Measurements from ENCODE around the gene WDPCP. TPM values are rescaled to one million over a fixed set of nuclear protein-coding genes. Genes with fewer than 3 reads are reported as not detected.
A peak's percentile ranks its signal among the peaks of the same experiment; 100 is the strongest.

Gene WDPCP
- total and polyA plus RNA-seq, 2 of the 13 experiments (the other 11 are each of a cell fraction or from before 2014, with no cell fraction given): 2.9 to 5.2 TPM

DNA sequence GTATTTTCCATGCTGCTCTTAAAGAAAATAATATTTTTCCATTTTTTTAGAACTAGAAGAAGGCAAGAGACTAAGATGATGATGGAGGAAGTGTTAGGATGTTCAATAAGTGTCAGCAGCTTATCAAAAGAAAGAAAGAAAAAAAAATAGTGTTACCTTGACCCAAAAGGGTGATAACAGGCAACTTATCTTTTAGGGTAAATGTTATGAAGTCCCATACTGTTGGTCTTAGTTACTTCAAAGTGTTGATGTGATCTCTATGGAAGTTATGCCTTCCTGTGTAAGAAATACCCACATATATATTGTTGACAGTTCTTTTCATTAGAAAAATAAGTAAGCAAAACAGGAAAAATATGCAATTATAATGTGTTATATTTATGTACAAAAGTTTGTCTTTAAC lies 394.1 kb downstream of the WDPCP start (continued):
- TF ChIP-seq, protein P1, sequence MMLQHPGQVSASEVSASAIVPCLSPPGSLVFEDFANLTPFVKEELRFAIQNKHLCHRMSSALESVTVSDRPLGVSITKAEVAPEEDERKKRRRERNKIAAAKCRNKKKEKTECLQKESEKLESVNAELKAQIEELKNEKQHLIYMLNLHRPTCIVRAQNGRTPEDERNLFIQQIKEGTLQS (CRISPR knock-in tag; IDR thresholded peaks at IDR 0.05): no peak
- TF ChIP-seq JUND (CRISPR knock-in tag; IDR thresholded peaks at IDR 0.05) (no peak), SALL1 (CRISPR knock-in tag; IDR thresholded peaks at IDR 0.05) (no peak), YEATS2 (CRISPR knock-in tag; IDR thresholded peaks at IDR 0.05; ENCODE audit: borderline replicate concordance) (no peak), ZNF34 (CRISPR knock-in tag; IDR thresholded peaks at IDR 0.05; ENCODE audit: borderline replicate concordance) (no peak), TBL1XR1 (IDR thresholded peaks at IDR 0.05; ENCODE audit: borderline replicate concordance, low read length, partially characterized antibody) (no peak), SMAD1 (CRISPR knock-in tag; IDR thresholded peaks at IDR 0.05; ENCODE audit: borderline replicate concordance, low read depth) (no peak), IKZF4 (CRISPR knock-in tag; IDR thresholded peaks at IDR 0.05; ENCODE audit: borderline replicate concordance, low read depth, not compliant biosample characterization) (no peak), ZNF331 (CRISPR knock-in tag; IDR thresholded peaks at IDR 0.05) (peak; percentile 82), ZNF232 (CRISPR knock-in tag; IDR thresholded peaks at IDR 0.05; ENCODE audit: borderline replicate concordance) (no peak), HDAC1 (CRISPR knock-in tag; IDR thresholded peaks at IDR 0.05) (peak; percentile 60; the same call in 1 of the 2 replicates)
- TF ChIP-seq, protein P2, sequence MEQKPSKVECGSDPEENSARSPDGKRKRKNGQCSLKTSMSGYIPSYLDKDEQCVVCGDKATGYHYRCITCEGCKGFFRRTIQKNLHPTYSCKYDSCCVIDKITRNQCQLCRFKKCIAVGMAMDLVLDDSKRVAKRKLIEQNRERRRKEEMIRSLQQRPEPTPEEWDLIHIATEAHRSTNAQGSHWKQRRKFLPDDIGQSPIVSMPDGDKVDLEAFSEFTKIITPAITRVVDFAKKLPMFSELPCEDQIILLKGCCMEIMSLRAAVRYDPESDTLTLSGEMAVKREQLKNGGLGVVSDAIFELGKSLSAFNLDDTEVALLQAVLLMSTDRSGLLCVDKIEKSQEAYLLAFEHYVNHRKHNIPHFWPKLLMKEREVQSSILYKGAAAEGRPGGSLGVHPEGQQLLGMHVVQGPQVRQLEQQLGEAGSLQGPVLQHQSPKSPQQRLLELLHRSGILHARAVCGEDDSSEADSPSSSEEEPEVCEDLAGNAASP (CRISPR knock-in tag; IDR thresholded peaks at IDR 0.05; ENCODE audit: borderline replicate concordance): peak; percentile 93; the same call in 1 of the 2 replicates

Data from HepG2 (cell line).